Left lung (tissue), 10 donors: ENCODE measurements around the gene FUBP3. TPM values are rescaled to one million over a fixed set of nuclear protein-coding genes. Genes with fewer than 3 reads are reported as not detected.
A peak's percentile ranks its signal among the peaks of the same experiment; 100 is the strongest.

Experiments used
- ATAC-seq: fragments of 200-7000 bp; cut with Tn5 transposase; one replicate; pipeline ENCODE4 v1.9.1; 2020; ENCODE audit warnings: moderate library complexity
- DNase-seq, 4 donors: peaks; one replicate each; pipeline ENCODE4 v3.0.0-alpha.2; 2013 to 2020
- H3K27ac ChIP-seq, 2 donors: fragments of 200-600 bp; sonication (generic) in 1 of 2; one replicate each; pipeline versions ENCODE4 v1.5.0 to v1.8.0; 2020 to 2021
- H3K27me3 ChIP-seq, 2 donors: fragments of 200-600 bp; sonication (generic) in 1 of 2; one replicate each; pipeline versions ENCODE4 v1.5.0 to v1.8.0; 2020 to 2021
- H3K36me3 ChIP-seq, 2 donors: fragments of 200-600 bp; sonication (generic) in 1 of 2; one replicate each; pipeline versions ENCODE4 v1.5.0 to v1.8.0; 2020 to 2021
- H3K4me1 ChIP-seq, 2 donors: fragments of 200-600 bp; one replicate each; pipeline ENCODE4 v1.8.0; 2021
- H3K4me3 ChIP-seq, 2 donors: fragments of 200-600 bp; sonication (generic) in 1 of 2; one replicate each; pipeline versions ENCODE4 v1.5.0 to v1.8.0; 2020 to 2021; ENCODE audit warnings: mild to moderate bottlenecking in 1 of 2
- H3K9me3 ChIP-seq, 2 donors: fragments of 200-600 bp; sonication (generic) in 1 of 2; one replicate each; pipeline versions ENCODE4 v1.5.0 to v1.8.0; 2020 to 2021
- CTCF ChIP-seq, 2 donors: fragments of 200-600 bp; sonication (generic) in 1 of 2; IDR thresholded peaks; one replicate each; pipeline versions ENCODE4 v1.5.0 to v1.8.0; 2021; ENCODE audit warnings: antibody characterized with exemption in 2 of 2
- intact Hi-C, 2 donors: fragments of 100-400 bp; cut with DNase I; formaldehyde crosslinking; loops; one replicate each; pipeline versions ENCODE4 v1.11.2 to v1.14.2; 2022
- polyA plus RNA-seq, 6 donors: library from polyadenylated mRNA; unstranded; fragments of 120-200 nt; gene quantifications; one replicate each; pipeline ENCODE4 v1.2.1, GENCODE V29; 2013; ENCODE audit not compliant: insufficient read length in 6 of 6
- total RNA-seq, 2 donors: library from RNA; stranded (reverse); fragmentation: NEBNext Ultra II Directional; extraction: Animal tissue kit (Norgen Biotek cat#: 25700); gene quantifications; one replicate each; pipeline ENCODE4 v1.2.1, GENCODE V29; 2021
- donor health status: DM: no; HTN: yes; CAD: no.
- donor health status: DM: no; HTN: no; CAD: no.

Gene FUBP3
- total and polyA plus RNA-seq, 8 donors = 33.1 to 70.0 (median 58.9) TPM

GRCh38 chr9:130669965-130670364 is 90.6 kb downstream of the FUBP3 start:
- Histone ChIP-seq H3K27ac (no peak overlapping the region), H3K9me3 (no peaks in the 10 kb centered on the region), H3K4me1 (peaks cover 0 to 19% of the 10 kb centered on the region in 2 donors), H3K36me3 (no peaks in the 10 kb centered on the region), H3K4me3 (no peak overlapping the region), H3K27me3 (peaks cover 39 to 46% of the 10 kb centered on the region in 2 donors)
- no peak for ATAC-seq
- no peak for TF ChIP-seq CTCF (IDR thresholded peaks at IDR 0.05)
- peak in 1 of 4 donors; percentile 19 for DNase-seq
- intact Hi-C loops = no loop called here

DNA sequence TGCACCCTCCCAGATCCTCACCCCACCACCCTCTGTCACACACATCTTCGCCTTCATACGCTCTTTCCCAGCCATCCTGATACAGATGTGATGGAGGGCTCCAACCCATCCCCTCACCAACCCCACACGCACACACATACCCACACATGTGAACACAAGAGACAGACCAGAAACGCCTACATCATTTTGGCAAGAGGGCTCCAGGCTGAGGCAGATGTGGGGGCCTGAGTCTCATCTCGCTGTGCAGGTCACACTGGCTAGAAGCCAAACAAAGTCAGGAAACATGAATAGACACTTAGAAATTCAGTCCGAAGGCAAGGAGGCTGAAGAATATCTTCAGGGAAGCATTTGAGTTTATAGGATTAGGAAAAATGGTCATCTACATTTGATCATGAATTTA is 91.3 kb downstream of the FUBP3 start:
- peaks cover 32 to 40% of the 10 kb centered on the region in 2 donors for H3K27me3 ChIP-seq
- TF ChIP-seq CTCF (IDR thresholded peaks at IDR 0.05) = no peak
- ATAC-seq = no peak

DNA sequence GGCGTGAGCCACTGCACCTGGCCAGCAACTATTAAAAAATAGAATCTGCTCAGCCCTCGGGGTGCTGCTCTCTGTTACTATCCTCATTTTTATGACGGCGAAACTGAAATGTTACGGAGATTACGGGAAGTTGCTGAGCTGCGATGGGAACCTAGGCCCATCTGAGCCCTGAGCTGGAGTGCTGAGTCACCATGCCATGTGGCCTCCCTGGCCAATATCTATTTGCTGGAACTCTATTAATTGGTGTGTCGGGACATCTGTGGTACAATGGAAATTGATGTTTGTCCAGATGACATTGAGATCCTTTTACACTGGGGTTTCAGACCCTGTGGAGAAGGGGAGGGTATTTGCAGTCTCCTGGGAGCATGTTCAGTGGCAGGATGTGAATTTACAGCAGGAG is 93.1 kb downstream of the FUBP3 start:
- H3K27me3 ChIP-seq = peaks cover 14 to 21% of the 10 kb centered on the region in 2 donors
- no peak for ATAC-seq
- no peak for DNase-seq
- TF ChIP-seq CTCF (IDR thresholded peaks at IDR 0.05) = no peak
- H3K4me1 ChIP-seq = no peaks in the 10 kb centered on the region
- no peak overlapping the region for H3K27ac ChIP-seq
- no peaks in the 10 kb centered on the region for H3K36me3 ChIP-seq
- no peaks in the 10 kb centered on the region for H3K9me3 ChIP-seq
- intact Hi-C loops = no loop called here
- no peak overlapping the region for H3K4me3 ChIP-seq

More for the DNA sequence above, 91.3 kb downstream of the FUBP3 start:
- peaks cover 0 to 12% of the 10 kb centered on the region in 2 donors for H3K4me1 ChIP-seq
- no peaks in the 10 kb centered on the region for H3K36me3 ChIP-seq
- intact Hi-C loops = no loop called here
- no peak overlapping the region for H3K4me3 ChIP-seq
- no peaks in the 10 kb centered on the region for H3K9me3 ChIP-seq
- no peak for DNase-seq
- H3K27ac ChIP-seq = no peak overlapping the region

DNA sequence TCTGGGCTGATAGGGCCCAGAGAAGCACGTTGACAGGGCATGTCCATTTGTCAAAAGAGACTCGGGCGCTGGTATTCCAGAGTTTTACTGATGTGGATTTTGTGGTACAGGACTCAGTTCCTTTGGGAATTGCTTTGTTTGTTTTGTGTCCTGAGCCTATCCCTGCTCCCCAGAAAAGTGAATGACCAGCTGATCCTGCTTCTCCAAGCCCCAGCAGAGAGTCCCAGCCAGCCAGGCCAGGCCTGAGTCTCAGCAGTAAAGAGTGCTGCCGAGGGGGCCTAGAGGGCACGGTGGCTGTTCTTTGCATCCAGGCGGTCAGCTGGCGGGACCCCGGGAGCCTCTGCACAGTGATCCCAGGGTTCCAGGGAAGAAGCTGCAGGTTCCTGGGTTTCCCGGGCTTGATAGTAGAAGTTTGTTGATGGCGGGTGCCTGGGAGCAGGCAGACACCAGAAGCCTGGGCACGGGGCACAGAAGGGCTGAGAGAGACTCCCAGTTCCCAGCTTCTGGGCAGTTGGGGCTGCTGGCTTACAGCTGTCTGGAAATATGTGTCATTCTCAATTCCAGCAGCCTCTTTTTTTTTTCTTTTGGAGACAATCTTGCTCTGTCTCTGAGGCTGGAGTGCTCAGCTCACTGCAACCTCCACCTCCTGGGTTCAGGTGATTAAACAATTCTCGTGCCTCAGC is 93.7 kb downstream of the FUBP3 start:
- H3K4me1 ChIP-seq = no peaks in the 10 kb centered on the region
- H3K4me3 ChIP-seq = no peak overlapping the region
- no peak for ATAC-seq
- DNase-seq = peak in 1 of 4 donors; percentile 69
- no peaks in the 10 kb centered on the region for H3K36me3 ChIP-seq
- no peak overlapping the region for H3K27ac ChIP-seq
- no peaks in the 10 kb centered on the region for H3K9me3 ChIP-seq
- intact Hi-C loops = no loop called here
- TF ChIP-seq CTCF (IDR thresholded peaks at IDR 0.05) = no peak
- peaks cover 8 to 19% of the 10 kb centered on the region in 2 donors for H3K27me3 ChIP-seq

- no peak overlapping the region for H3K4me3 ChIP-seq
- peaks cover 4 to 26% of the 10 kb centered on the region in 2 donors for H3K27me3 ChIP-seq
- no peaks in the 10 kb centered on the region for H3K36me3 ChIP-seq
- TF ChIP-seq CTCF (IDR thresholded peaks at IDR 0.05) = no peak
- no peaks in the 10 kb centered on the region for H3K4me1 ChIP-seq
- no peak overlapping the region for H3K27ac ChIP-seq
- no peak for DNase-seq
- intact Hi-C loops = no loop called here
- ATAC-seq = no peak
- H3K9me3 ChIP-seq = no peaks in the 10 kb centered on the region
These were observed 96.0 kb downstream of the FUBP3 start for GRCh38 chr9:130675396-130675795.
